Fibroblast of villous mesenchyme (primary cell): ENCODE data around the gene TRIM50. TPM values are rescaled to one million over a fixed set of nuclear protein-coding genes. Genes with fewer than 3 reads are reported as not detected.
"Not testable (repeated sequence)": the region's sequence is repeated elsewhere in the genome, so short reads cannot be mapped to it uniquely, and the experiment has no call there.

ENCODE experiments used
- DNase-seq: peaks from one replicate; pipeline ENCODE4 v3.0.0-alpha.2; 2010; ENCODE audit warnings: low read depth
- H3K4me3 ChIP-seq: 2 replicates; pipeline ENCODE4 v1.5.1; 2011; ENCODE audit warnings: low read depth, mild to moderate bottlenecking, low read length
- total RNA-seq: library from RNA; depleted of rRNA; stranded (reverse); fragments of >200 nt; gene quantifications from 2 replicates; pipeline ENCODE4 v1.2.3, GENCODE V29; 2012
- TF ChIP-seq, protein P1 (sequence below): IDR thresholded peaks from 2 replicates; pipeline ENCODE4 v1.5.1; 2012; ENCODE audit warnings: low read depth, mild to moderate bottlenecking, low read length; ENCODE audit not compliant: insufficient read depth

Gene TRIM50
- total RNA-seq, 1 donor = not detected

DNA sequence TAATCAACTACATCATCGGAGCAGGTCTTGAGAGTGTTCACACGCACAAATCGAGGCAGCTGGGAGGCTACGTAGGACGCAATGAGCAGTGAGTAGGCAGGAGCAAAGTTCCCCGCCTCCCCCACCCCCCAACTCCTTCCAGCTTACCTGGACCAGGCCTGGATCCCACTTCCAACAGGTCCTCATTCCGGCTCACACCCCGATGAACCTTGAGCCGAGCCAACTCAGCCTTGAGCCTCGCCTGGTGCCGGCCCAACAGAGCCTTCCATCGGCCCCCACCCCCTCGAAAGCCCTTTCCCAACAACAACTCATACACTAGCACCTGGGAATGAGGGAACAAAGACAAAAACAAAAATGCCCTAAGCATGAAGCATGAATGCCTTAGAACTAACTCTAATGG lies 20.4 kb downstream of the TRIM50 start:
- no peak for DNase-seq
- TF ChIP-seq, protein P1, sequence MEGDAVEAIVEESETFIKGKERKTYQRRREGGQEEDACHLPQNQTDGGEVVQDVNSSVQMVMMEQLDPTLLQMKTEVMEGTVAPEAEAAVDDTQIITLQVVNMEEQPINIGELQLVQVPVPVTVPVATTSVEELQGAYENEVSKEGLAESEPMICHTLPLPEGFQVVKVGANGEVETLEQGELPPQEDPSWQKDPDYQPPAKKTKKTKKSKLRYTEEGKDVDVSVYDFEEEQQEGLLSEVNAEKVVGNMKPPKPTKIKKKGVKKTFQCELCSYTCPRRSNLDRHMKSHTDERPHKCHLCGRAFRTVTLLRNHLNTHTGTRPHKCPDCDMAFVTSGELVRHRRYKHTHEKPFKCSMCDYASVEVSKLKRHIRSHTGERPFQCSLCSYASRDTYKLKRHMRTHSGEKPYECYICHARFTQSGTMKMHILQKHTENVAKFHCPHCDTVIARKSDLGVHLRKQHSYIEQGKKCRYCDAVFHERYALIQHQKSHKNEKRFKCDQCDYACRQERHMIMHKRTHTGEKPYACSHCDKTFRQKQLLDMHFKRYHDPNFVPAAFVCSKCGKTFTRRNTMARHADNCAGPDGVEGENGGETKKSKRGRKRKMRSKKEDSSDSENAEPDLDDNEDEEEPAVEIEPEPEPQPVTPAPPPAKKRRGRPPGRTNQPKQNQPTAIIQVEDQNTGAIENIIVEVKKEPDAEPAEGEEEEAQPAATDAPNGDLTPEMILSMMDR = no peak
- H3K4me3 ChIP-seq = no peak overlapping the region

- not testable (repeated sequence) for DNase-seq, H3K4me3 ChIP-seq
Measured at GRCh38 chr7:73304612-73305387, 23.1 kb downstream of the TRIM50 start.

- no peak for DNase-seq
- TF ChIP-seq, protein P1 = no peak
- H3K4me3 ChIP-seq = no peak overlapping the region
Measured at GRCh38 chr7:73304071-73304470, 23.8 kb downstream of the TRIM50 start.

DNA sequence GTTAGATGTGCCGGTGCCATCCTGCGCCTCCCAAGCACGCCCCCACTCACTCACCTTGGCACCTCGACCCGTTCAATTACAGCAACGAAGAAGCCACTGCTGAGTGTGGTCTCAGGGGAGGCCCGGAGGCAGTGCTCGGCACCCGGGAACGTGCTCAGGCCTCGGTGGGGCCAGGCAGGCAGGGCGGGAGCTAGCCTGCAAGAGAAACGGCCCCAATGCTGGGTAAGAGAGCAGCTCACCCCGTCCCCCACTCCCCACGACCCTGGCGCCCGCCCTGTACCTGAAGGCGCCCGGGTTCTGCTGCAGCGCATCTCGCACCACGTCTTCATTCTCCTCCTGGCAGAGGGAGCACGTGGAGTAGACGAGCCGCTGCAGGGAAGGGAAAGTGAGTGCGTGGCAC lies 24.3 kb downstream of the TRIM50 start:
- H3K4me3 ChIP-seq = no peak overlapping the region
- DNase-seq = no peak
- TF ChIP-seq, protein P1 = no peak

GRCh38 chr7:73302846-73303245 lies 25.0 kb downstream of the TRIM50 start:
- H3K4me3 ChIP-seq = not testable (repeated sequence)

GRCh38 chr7:73301108-73301507 lies 26.8 kb downstream of the TRIM50 start:
- DNase-seq, H3K4me3 ChIP-seq: not testable (repeated sequence)

More at GRCh38 chr7:73302846-73303245, 25.0 kb downstream of the TRIM50 start:
- DNase-seq = not testable (repeated sequence)

DNA sequence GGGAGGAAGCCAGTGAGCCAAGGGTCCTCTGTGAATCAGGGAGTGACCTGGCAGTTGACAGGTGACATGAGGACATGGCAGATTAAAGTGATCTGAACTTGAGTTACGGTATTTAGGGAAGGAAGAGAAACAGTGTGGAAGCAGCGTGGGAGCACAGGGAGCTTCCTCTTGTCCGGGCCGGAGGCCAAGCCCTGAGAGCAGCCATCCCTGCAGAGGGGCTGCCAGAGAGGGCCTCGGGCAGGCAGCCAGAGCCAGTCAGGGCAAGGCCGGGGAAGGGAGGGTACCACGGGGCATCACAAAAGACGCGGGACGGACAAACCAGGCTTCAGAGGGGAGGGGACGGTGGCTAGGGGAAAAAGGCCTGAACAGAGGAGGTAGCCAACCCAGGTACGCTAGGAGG lies 28.1 kb downstream of the TRIM50 start:
- not testable (repeated sequence) for H3K4me3 ChIP-seq, DNase-seq

DNA sequence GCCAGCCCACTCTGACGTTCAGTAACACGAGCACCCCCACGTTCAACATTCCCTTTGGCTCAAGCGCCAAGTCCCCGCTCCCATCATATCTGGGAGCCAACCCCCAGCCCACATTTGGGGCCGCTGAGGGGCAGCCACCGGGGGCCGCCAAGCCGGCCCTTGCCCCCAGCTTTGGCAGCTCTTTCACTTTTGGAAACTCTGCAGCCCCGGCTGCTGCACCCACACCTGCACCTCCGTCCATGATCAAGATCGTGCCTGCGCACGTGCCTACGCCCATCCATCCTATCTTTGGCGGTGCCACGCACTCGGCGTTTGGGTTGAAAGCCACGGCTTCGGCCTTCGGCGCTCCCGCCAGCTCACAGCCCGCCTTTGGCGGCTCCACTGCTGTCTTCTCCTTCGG lies 30.2 kb downstream of the TRIM50 start:
- not testable (repeated sequence) for DNase-seq, H3K4me3 ChIP-seq

DNA sequence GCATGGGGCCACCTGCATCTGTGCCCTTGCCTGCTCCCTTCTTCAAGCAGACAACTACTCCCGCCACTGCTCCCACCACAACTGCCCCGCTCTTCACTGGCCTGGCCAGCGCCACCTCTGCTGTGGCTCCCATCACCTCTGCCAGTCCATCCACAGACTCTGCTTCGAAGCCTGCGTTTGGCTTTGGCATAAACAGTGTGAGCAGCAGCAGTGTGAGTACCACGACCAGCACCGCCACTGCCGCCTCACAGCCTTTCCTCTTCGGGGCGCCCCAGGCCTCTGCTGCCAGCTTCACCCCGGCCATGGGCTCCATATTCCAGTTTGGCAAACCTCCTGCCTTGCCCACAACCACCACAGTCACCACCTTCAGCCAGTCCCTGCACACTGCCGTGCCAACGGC lies 30.6 kb downstream of the TRIM50 start:
- DNase-seq, H3K4me3 ChIP-seq: not testable (repeated sequence)

DNA sequence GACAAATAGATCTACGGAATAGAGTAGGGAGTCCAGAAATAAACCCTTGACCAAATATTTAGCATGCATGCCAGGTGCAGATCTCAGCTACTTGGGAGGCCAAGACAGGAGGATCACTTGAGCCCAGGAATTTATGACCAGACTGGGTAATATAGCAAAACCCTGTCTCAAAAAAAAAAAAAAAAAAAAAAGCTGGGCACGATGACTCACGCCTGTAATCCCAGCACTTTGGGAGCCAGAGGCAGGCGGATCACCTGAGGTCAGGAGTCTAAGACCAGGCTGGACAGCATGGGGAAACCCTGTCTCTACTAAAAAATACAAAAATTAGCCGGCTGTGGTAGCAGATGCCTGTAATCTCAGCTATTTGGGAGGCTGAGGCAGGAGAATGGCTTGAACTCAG lies 50.7 kb downstream of the TRIM50 start:
- not testable (repeated sequence) for H3K4me3 ChIP-seq, DNase-seq

- DNase-seq, H3K4me3 ChIP-seq: not testable (repeated sequence)
Measured at GRCh38 chr7:73267813-73268212, 60.1 kb downstream of the TRIM50 start.

- not testable (repeated sequence) for H3K4me3 ChIP-seq, DNase-seq
Measured at GRCh38 chr7:73266719-73267368, 61.0 kb downstream of the TRIM50 start.
